Measurements from ENCODE around the gene SCEL. TPM values are rescaled to one million over a fixed set of nuclear protein-coding genes. Genes with fewer than 3 reads are reported as not detected.

The SCEL gene
- total and polyA plus RNA-seq, 10 donors: 0.04 to 0.29 TPM; not detected in 8

DNA sequence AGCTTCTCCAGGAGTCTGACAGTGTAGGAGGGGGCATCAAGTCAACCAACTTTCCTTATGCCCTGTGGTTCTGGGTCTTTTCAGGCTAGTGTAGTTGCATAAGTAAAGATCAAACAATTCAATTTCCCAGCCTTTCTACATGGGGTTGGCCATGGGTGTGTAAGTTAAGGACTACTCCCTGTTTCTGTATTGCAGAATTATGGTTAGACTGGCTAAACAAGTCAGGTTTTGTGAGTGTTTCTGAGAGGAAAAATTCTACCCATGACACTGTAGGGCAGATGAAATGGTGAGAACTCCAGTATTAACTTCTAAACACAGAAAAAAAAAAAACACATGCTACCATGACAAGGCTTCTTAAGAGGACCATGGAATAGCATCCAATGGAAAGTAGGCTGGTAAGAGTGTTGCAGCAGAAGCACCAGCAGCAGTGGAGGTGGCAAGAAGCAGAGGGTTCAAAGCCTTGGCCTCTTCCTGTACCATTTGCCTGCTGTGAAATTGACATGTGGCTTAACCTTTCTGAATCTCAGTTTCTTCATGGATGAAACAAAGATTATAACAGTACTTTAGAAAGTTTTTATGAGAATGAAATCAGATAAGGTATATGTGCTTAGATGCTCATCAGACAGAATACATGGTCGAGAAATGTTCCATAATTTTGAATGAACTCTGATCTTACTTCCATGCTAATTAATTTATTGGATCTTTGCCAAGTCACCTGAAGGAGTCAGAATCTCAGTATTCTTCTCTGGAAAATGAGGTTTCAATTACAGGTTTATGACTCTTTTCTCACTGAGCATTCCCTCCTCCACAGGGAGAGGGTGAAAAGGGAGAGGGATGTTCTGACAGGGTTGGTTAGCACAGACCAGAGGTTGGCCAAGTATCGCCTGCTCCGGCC, 11.4 kb upstream of the SCEL start:
- no peak overlapping the region for H3K27ac ChIP-seq

DNA sequence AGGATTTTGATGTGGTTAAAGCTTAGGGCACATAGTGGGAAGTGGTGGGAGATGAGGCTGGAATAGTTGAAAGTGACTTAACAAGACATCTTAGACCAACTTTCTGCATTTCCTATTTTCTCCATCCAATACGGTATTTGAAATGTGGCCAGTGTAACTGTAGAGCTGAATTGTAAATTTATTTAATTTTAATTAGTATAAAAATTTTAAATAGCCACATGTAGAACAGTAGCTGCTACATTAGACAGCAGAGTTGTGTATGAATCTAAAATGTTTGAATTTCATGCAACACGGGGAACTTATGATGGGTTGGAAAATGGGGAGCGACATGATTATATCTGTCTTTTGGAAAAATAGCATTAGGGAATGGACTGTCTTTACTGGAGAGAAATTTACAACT, 7.1 kb upstream of the SCEL start:
- H3K36me3 ChIP-seq: no peaks in the 10 kb centered on the region
- no peak overlapping the region for H3K27ac ChIP-seq
- DNase-seq: no peak
- no peaks in the 10 kb centered on the region for H3K27me3 ChIP-seq (replicated peaks in 1 of 7)
- H3K4me1 ChIP-seq: no peaks in the 10 kb centered on the region
- no peak for TF ChIP-seq CTCF (IDR thresholded peaks at IDR 0.05 in 8 of 11, conservative IDR thresholded peaks at IDR 0.05 in 3 of 11)
- no peak for TF ChIP-seq POLR2A (IDR thresholded peaks at IDR 0.05)
- no peak for TF ChIP-seq POLR2AphosphoS5 (IDR thresholded peaks at IDR 0.05)
- no peaks in the 10 kb centered on the region for H3K9me3 ChIP-seq
- WGBS, 5 donors: 92 to 96% (median 94%) methylated on average over 3 of the region's 3 CpGs
- intact Hi-C loops (cut with DNase I; ENCODE audit: low total_unique reads): no loop called here
- no peak overlapping the region for H3K4me3 ChIP-seq

More for the DNA sequence above, 11.4 kb upstream of the SCEL start:
- no peaks in the 10 kb centered on the region for H3K36me3 ChIP-seq
- intact Hi-C loops (cut with DNase I; ENCODE audit: low total_unique reads): no loop called here
- 90 to 97% (median 97%) methylated on average over 3 of the region's 3 CpGs for WGBS, 5 donors
- no peaks in the 10 kb centered on the region for H3K9me3 ChIP-seq
- H3K4me1 ChIP-seq: peaks cover 0 to 9% (median 5%) of the 10 kb centered on the region in 6 donors
- H3K4me3 ChIP-seq: no peak overlapping the region
- no peak for TF ChIP-seq CTCF (IDR thresholded peaks at IDR 0.05 in 8 of 11, conservative IDR thresholded peaks at IDR 0.05 in 3 of 11)
- no peak for TF ChIP-seq POLR2A (IDR thresholded peaks at IDR 0.05)
- no peak for TF ChIP-seq POLR2AphosphoS5 (IDR thresholded peaks at IDR 0.05)
- H3K27me3 ChIP-seq (replicated peaks in 1 of 7): no peaks in the 10 kb centered on the region
- DNase-seq: no peak

- Histone ChIP-seq H3K27me3 (replicated peaks in 1 of 7) (no peaks in the 10 kb centered on the region), H3K36me3 (no peaks in the 10 kb centered on the region), H3K4me1 (no peaks in the 10 kb centered on the region), H3K9me3 (no peaks in the 10 kb centered on the region), H3K27ac (no peak overlapping the region), H3K4me3 (no peak overlapping the region)
- TF ChIP-seq POLR2A (IDR thresholded peaks at IDR 0.05) (no peak), POLR2AphosphoS5 (IDR thresholded peaks at IDR 0.05) (no peak), CTCF (IDR thresholded peaks at IDR 0.05 in 8 of 11, conservative IDR thresholded peaks at IDR 0.05 in 3 of 11) (no peak)
- WGBS, 5 donors: 66 to 78% (median 71%) methylated on average over 4 of the region's 4 CpGs
- DNase-seq: no peak
- intact Hi-C loops (cut with DNase I; ENCODE audit: low total_unique reads): no loop called here
Measured at GRCh38 chr13:77528834-77529500, 6.5 kb upstream of the SCEL start.

DNA sequence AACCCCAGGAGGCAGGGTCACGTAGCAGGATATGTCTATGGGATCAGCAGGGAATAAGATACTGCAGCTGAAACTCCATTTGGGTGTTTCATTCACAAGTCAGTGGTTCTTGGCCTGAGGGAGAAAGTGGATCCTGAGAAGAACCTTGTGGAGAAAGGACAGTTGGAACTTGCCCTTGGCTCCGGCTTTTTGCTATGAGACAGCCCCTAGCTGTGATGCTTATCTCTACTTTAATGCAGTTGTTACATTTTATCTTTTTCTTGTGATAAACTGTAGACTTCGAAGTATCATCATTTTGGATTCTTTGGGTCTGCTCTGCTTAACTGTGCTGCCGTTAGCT, 6.0 kb upstream of the SCEL start:
- Histone ChIP-seq H3K36me3 (no peaks in the 10 kb centered on the region), H3K4me1 (no peaks in the 10 kb centered on the region), H3K4me3 (no peak overlapping the region), H3K27me3 (replicated peaks in 1 of 7) (no peaks in the 10 kb centered on the region), H3K27ac (no peak overlapping the region), H3K9me3 (no peaks in the 10 kb centered on the region)
- 79 to 92% (median 81%) methylated on average over 4 of the region's 4 CpGs for WGBS, 5 donors
- no peak for DNase-seq
- intact Hi-C loops (cut with DNase I; ENCODE audit: low total_unique reads): no loop called here
- TF ChIP-seq POLR2AphosphoS5 (IDR thresholded peaks at IDR 0.05) (no peak), CTCF (IDR thresholded peaks at IDR 0.05 in 8 of 11, conservative IDR thresholded peaks at IDR 0.05 in 3 of 11) (no peak), POLR2A (IDR thresholded peaks at IDR 0.05) (no peak)
